HepG2 (cell line): ENCODE results near the gene GLB1L. TPM values are rescaled to one million over a fixed set of nuclear protein-coding genes. Genes with fewer than 3 reads are reported as not detected.
A peak's percentile ranks its signal among the peaks of the same experiment; 100 is the strongest.

ENCODE experiments used
- AKNA ChIP-seq: sonication (generic); formaldehyde crosslinking; IDR thresholded peaks from 2 replicates; pipeline ENCODE4 v1.4.0; 2020; ENCODE audit warnings: missing genetic modification reagents, borderline replicate concordance
- ARNT2 ChIP-seq: sonication (generic); formaldehyde crosslinking; IDR thresholded peaks from 2 replicates; pipeline ENCODE4 v1.8.0; 2022; ENCODE audit warnings: mild to moderate bottlenecking, low read depth, missing genetic modification reagents, moderate library complexity
- ATF7-NPFF ChIP-seq: sonication (generic); formaldehyde crosslinking; IDR thresholded peaks from 2 replicates; pipeline ENCODE4 v1.8.1; 2023; ENCODE audit warnings: mild to moderate bottlenecking, low read depth, missing genetic modification reagents, moderate library complexity
- HNRNPLL ChIP-seq: fragments of 200-400 bp; formaldehyde crosslinking; IDR thresholded peaks from 2 replicates; pipeline ENCODE4 v1.6.1; 2017; ENCODE audit warnings: mild to moderate bottlenecking, low read depth, low read length; ENCODE audit not compliant: poor library complexity, severe bottlenecking
- IKZF4 ChIP-seq: sonication (generic); formaldehyde crosslinking; IDR thresholded peaks from 2 replicates; pipeline ENCODE4 v1.5.1; 2020; ENCODE audit warnings: borderline replicate concordance, mild to moderate bottlenecking, low read depth, missing genetic modification reagents; ENCODE audit errors: not compliant biosample characterization
- MXD1 ChIP-seq: sonication (generic); formaldehyde crosslinking; IDR thresholded peaks from 2 replicates; pipeline ENCODE4 v1.4.0; 2020; ENCODE audit warnings: mild to moderate bottlenecking, missing genetic modification reagents
- NR0B2 ChIP-seq: sonication (generic); formaldehyde crosslinking; IDR thresholded peaks from 2 replicates; pipeline ENCODE4 v1.4.0; 2020; ENCODE audit warnings: mild to moderate bottlenecking, missing genetic modification reagents
- RAD21 ChIP-seq: fragments of 450-650 bp; formaldehyde crosslinking; IDR thresholded peaks from 2 replicates; pipeline ENCODE4 v1.5.0; 2020; ENCODE audit warnings: mild to moderate bottlenecking
- REXO4 ChIP-seq: sonication (generic); formaldehyde crosslinking; IDR thresholded peaks from 2 replicates; pipeline ENCODE4 v1.8.0; 2022; ENCODE audit warnings: missing genetic modification reagents, mild to moderate bottlenecking, borderline replicate concordance
- SCMH1 ChIP-seq: sonication (generic); formaldehyde crosslinking; IDR thresholded peaks from 2 replicates; pipeline ENCODE4 v1.9.0; 2021; ENCODE audit warnings: missing genetic modification reagents, mild to moderate bottlenecking, borderline replicate concordance
- STAG1 ChIP-seq: sonication (generic); formaldehyde crosslinking; IDR thresholded peaks from 2 replicates; pipeline ENCODE4 v1.4.0; 2020; ENCODE audit warnings: missing genetic modification reagents
- ZFY ChIP-seq: sonication (generic); formaldehyde crosslinking; IDR thresholded peaks from 2 replicates; pipeline ENCODE4 v1.4.0; 2020; ENCODE audit warnings: missing genetic modification reagents
- ZNF224 ChIP-seq: sonication (generic); formaldehyde crosslinking; IDR thresholded peaks from 2 replicates; pipeline ENCODE4 v1.5.0; 2020; ENCODE audit warnings: mild to moderate bottlenecking, missing genetic modification reagents
- ZNF225 ChIP-seq: sonication (generic); formaldehyde crosslinking; IDR thresholded peaks from 2 replicates; pipeline ENCODE4 v1.4.0; 2020; ENCODE audit warnings: mild to moderate bottlenecking, missing genetic modification reagents
- ZNF512B ChIP-seq: sonication (generic); formaldehyde crosslinking; IDR thresholded peaks from 2 replicates; pipeline ENCODE4 v1.5.1; 2020; ENCODE audit warnings: missing genetic modification reagents, mild to moderate bottlenecking, borderline replicate concordance
- ZNF616 ChIP-seq: sonication (generic); formaldehyde crosslinking; IDR thresholded peaks from 2 replicates; pipeline ENCODE4 v1.5.0; 2020; ENCODE audit warnings: low read depth, mild to moderate bottlenecking, missing genetic modification reagents
- ZNF724P ChIP-seq: sonication (generic); formaldehyde crosslinking; IDR thresholded peaks from 2 replicates; pipeline ENCODE4 v1.8.0; 2022; ENCODE audit warnings: missing genetic modification reagents, borderline replicate concordance
- ZNF800 ChIP-seq: sonication (generic); formaldehyde crosslinking; IDR thresholded peaks from 2 replicates; pipeline ENCODE4 v1.4.0; 2020; ENCODE audit warnings: missing genetic modification reagents
- polyA plus RNA-seq, 8 experiments: library from polyadenylated mRNA; depleted of rRNA in 3 of 8; stranded (reverse) in 7 of 8; unstranded in 1 of 8; fragments of >200 nt; fragmentation: Illumina TruSeq in 4 of 8; extraction: Trizol in 4 of 8; gene quantifications; 2 replicates each; pipeline versions ENCODE4 v1.2.1 to v1.2.3, GENCODE V29; 2011 to 2016; ENCODE audit warnings: low read depth in 4 of 8, missing spikeins in 1 of 8, mixed read lengths in 1 of 8; ENCODE audit not compliant: insufficient read depth in 1 of 8
- total RNA-seq, 5 experiments: library from RNA; depleted of rRNA; stranded (reverse); fragments of >200 nt; fragmentation: Illumina TruSeq; extraction: Trizol; gene quantifications; 2 replicates each; pipeline ENCODE4 v1.2.3, GENCODE V29; 2016; ENCODE audit warnings: low read depth in 1 of 5

The GLB1L gene
- total and polyA plus RNA-seq, 2 of the 13 experiments (the other 11 are each of a cell fraction or from before 2014, with no cell fraction given), result 6.8 to 7.3 TPM

- TF ChIP-seq REXO4 (CRISPR knock-in tag), result no peak
- peak; percentile 22; the same call in 1 of the 2 replicates for TF ChIP-seq ZNF224 (CRISPR knock-in tag)
- TF ChIP-seq RAD21 (CRISPR knock-in tag), result no peak; the same call in 1 of the 2 replicates
- TF ChIP-seq IKZF4 (CRISPR knock-in tag), result peak; percentile 17
- TF ChIP-seq HNRNPLL, result no peak
- TF ChIP-seq ZNF724P (CRISPR knock-in tag), result 0 out of 2 replicates have a peak, but pooled peaks have one; percentile 26
- TF ChIP-seq ARNT2 (CRISPR knock-in tag), result peak; percentile 71
- TF ChIP-seq AKNA (CRISPR knock-in tag), result 0 out of 2 replicates have a peak, but pooled peaks have one; percentile 36
- no peak for TF ChIP-seq SCMH1 (CRISPR knock-in tag)
- peak; percentile 77; the same call in 1 of the 2 replicates for TF ChIP-seq ZNF800 (CRISPR knock-in tag)
- no peak for TF ChIP-seq NR0B2 (CRISPR knock-in tag)
- TF ChIP-seq MXD1 (CRISPR knock-in tag), result peak; percentile 33; the same call in 1 of the 2 replicates
- TF ChIP-seq ZNF616, result peak; percentile 58; the same call in 1 of the 2 replicates
- 0 out of 2 replicates have a peak, but pooled peaks have one; percentile 64 for TF ChIP-seq ZNF512B
- TF ChIP-seq ZNF225 (CRISPR knock-in tag), result peak; percentile 41; the same call in 1 of the 2 replicates
- TF ChIP-seq ATF7-NPFF, result 0 out of 2 replicates have a peak, but pooled peaks have one; percentile 42
- peak; percentile 31 for TF ChIP-seq STAG1 (CRISPR knock-in tag)
- peak; percentile 42; the same call in 1 of the 2 replicates for TF ChIP-seq ZFY (CRISPR knock-in tag)
These were observed 15.1 kb downstream of the GLB1L start (continued) for GRCh38 chr2:219230059-219230540.
